Suprapubic skin (tissue), 4 donors: Measurements from ENCODE around the gene HDC. TPM values are rescaled to one million over a fixed set of nuclear protein-coding genes. Genes with fewer than 3 reads are reported as not detected.

Source experiments
- DNase-seq, 2 donors: peaks; one replicate each; pipeline ENCODE4 v3.0.0-alpha.2; 2019; ENCODE audit warnings: low spot score in 2 of 2
- H3K27ac ChIP-seq: fragments of 200-600 bp; sonication (generic); one replicate; pipeline ENCODE4 v1.5.1; 2019
- H3K27me3 ChIP-seq: fragments of 200-600 bp; sonication (generic); one replicate; pipeline ENCODE4 v1.5.1; 2019
- H3K36me3 ChIP-seq: fragments of 200-600 bp; sonication (generic); one replicate; pipeline ENCODE4 v1.5.1; 2019
- H3K4me1 ChIP-seq: fragments of 200-600 bp; sonication (generic); one replicate; pipeline ENCODE4 v1.5.1; 2019
- H3K4me3 ChIP-seq: fragments of 200-600 bp; sonication (generic); one replicate; pipeline ENCODE4 v1.5.1; 2019; ENCODE audit warnings: mild to moderate bottlenecking
- H3K9me3 ChIP-seq: fragments of 200-600 bp; sonication (generic); one replicate; pipeline ENCODE4 v1.5.1; 2019
- EP300 ChIP-seq: sonication (generic); formaldehyde crosslinking; IDR thresholded peaks from one replicate; pipeline ENCODE4 v1.6.1; 2017; ENCODE audit warnings: antibody characterized with exemption
- POLR2A ChIP-seq, 2 donors: fragments of 450-650 bp; IDR thresholded peaks; one replicate each; pipeline ENCODE4 v1.6.1; 2017; ENCODE audit warnings: antibody characterized with exemption in 2 of 2, mild to moderate bottlenecking in 2 of 2, moderate library complexity in 2 of 2
- POLR2AphosphoS5 ChIP-seq, 3 donors: sonication (generic); formaldehyde crosslinking; IDR thresholded peaks; one replicate each; pipeline ENCODE4 v1.6.1; 2017; ENCODE audit warnings: antibody characterized with exemption in 3 of 3
- WGBS: methylation state at CpG from one replicate; pipeline ENCODE4 v1.1.5; 2018; 5-methylcytosine and 5-hydroxymethylcytosine counted together
- total RNA-seq, 4 donors: library from RNA; depleted of rRNA; stranded (reverse); fragments of >200 nt; gene quantifications; one replicate each; pipeline ENCODE4 v1.1.0, GENCODE V29; 2016
- TF ChIP-seq, protein P1 (sequence below), 2 donors: fragments of 200-600 bp in 1 of 2; fragments of 450-650 bp in 1 of 2; sonication (generic) in 1 of 2; IDR thresholded peaks; one replicate each; pipeline ENCODE4 v1.5.1; 2016 to 2019; ENCODE audit warnings: antibody characterized with exemption in 2 of 2, mild to moderate bottlenecking in 1 of 2, moderate library complexity in 1 of 2

Gene HDC
- total RNA-seq, 4 donors from 2014 or later = 0.36 to 0.81 TPM; not detected in 2

DNA sequence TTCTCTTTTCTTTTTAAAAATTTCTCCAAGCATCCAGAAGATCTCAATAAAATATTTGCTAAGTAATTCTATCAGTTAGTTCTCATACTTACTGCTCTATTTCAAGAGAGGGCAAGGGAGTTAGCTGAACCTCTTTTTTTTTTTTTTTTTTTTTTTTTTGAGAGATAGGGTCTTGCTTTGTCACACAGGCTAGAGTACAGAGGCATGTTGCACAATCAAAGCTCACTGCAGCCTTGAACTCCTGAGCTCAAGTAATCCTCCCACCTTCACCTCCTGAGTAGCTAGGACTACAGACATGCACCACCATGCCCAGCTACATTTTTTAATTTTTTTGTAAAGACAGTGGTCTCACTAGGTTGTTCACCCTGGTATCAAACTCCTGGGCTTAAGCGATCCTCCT lies 21.4 kb downstream of the HDC start:
- no peak for DNase-seq
- H3K36me3 ChIP-seq = no peaks in the 10 kb centered on the region
- no peak overlapping the region for H3K4me3 ChIP-seq
- no peaks in the 10 kb centered on the region for H3K4me1 ChIP-seq
- no peak overlapping the region for H3K27ac ChIP-seq
- no peaks in the 10 kb centered on the region for H3K9me3 ChIP-seq
- TF ChIP-seq, protein P1, sequence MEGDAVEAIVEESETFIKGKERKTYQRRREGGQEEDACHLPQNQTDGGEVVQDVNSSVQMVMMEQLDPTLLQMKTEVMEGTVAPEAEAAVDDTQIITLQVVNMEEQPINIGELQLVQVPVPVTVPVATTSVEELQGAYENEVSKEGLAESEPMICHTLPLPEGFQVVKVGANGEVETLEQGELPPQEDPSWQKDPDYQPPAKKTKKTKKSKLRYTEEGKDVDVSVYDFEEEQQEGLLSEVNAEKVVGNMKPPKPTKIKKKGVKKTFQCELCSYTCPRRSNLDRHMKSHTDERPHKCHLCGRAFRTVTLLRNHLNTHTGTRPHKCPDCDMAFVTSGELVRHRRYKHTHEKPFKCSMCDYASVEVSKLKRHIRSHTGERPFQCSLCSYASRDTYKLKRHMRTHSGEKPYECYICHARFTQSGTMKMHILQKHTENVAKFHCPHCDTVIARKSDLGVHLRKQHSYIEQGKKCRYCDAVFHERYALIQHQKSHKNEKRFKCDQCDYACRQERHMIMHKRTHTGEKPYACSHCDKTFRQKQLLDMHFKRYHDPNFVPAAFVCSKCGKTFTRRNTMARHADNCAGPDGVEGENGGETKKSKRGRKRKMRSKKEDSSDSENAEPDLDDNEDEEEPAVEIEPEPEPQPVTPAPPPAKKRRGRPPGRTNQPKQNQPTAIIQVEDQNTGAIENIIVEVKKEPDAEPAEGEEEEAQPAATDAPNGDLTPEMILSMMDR (IDR thresholded peaks at IDR 0.05) = no peak
- TF ChIP-seq EP300 (no peak), POLR2AphosphoS5 (IDR thresholded peaks at IDR 0.05) (no peak), POLR2A (IDR thresholded peaks at IDR 0.05) (no peak)
- WGBS = 100% methylated on average over 1 of the region's 1 CpG
- no peaks in the 10 kb centered on the region for H3K27me3 ChIP-seq

DNA sequence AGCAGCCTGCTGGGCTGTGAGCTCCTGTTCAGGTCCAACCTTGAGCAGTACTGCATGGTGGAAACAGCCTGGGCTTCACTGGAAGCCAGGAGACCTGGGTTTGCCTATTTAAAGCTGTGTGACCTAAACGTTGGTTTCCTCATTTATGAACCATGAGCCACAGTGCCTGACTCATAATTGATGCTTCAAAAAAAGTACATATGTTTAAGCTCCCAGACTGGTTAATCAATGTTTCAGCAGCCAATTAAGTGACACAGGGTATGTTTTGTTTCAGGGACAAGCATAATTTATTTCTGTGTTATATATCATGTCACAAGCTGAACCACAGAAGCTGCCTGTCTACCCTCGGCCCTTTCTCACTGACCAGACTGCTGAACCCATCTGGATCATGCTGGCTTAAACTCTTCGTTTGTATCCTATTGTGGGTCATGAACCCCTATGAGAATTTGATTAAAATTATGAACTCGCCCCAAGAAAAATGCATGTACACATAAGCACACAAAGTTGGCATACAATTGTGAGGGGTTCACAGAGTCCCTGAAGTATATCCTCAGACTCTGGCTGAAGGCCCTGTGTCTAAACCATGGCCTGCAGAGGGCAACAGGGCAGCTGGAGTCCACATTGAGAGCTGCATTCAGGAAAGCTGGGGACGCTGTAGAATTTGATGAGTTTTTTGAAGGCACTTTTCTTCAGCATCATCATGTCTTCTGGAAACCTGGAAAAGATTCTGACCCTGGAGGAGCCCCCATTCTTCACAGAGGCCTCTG lies 23.7 kb downstream of the HDC start:
- Histone ChIP-seq H3K4me1 (no peaks in the 10 kb centered on the region), H3K36me3 (no peaks in the 10 kb centered on the region), H3K27me3 (no peaks in the 10 kb centered on the region), H3K4me3 (no peak overlapping the region), H3K27ac (no peak overlapping the region), H3K9me3 (no peaks in the 10 kb centered on the region)
- DNase-seq = no peak
- WGBS = 75% methylated on average over 5 of the region's 5 CpGs
- TF ChIP-seq EP300 (no peak), POLR2A (IDR thresholded peaks at IDR 0.05) (no peak), POLR2AphosphoS5 (IDR thresholded peaks at IDR 0.05) (no peak)
- TF ChIP-seq, protein P1 (IDR thresholded peaks at IDR 0.05) = no peak

DNA sequence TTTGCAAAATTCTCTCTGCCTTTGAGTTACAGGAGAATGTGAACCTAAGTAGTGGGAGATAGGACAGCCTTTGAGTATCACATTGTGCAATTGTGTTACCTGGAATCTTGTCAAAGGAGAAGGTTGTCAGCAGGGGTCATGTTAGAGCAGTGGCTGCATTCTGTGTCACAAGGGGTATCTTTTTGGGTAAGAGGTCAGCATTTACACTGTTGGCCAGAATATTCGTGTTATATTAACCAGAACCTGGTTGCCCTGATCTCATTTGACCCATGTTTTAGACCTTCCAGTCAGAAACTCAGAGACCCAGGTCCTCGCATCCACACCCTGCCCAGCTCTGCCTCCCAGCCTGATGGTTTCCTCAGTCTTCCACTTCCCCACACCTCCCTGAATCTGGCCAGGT lies 27.3 kb downstream of the HDC start:
- no peak overlapping the region for H3K4me3 ChIP-seq

DNA sequence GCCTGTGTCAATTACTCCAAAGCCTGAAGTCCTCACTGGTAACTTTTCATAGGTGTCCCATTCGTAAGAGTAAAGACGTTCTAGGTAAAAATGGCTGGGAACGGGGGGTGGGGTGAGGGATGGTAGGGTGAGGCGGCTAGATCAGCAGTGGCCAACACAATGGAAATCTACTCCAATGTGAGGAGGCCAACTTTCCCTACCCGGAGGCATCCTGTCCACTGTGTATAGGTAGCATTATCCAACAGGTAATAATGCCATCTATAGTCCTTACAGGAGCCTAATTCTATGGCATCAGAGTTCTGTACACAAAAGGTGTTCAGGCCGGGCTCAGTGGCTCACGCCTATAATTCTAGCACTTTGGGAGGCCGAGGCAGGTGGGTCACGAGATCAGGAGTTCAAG lies 29.1 kb downstream of the HDC start:
- Histone ChIP-seq H3K4me3 (no peak overlapping the region), H3K4me1 (no peaks in the 10 kb centered on the region), H3K36me3 (no peaks in the 10 kb centered on the region), H3K9me3 (no peaks in the 10 kb centered on the region), H3K27ac (no peak overlapping the region), H3K27me3 (no peaks in the 10 kb centered on the region)
- TF ChIP-seq POLR2AphosphoS5 (IDR thresholded peaks at IDR 0.05) = no peak
- TF ChIP-seq POLR2A (IDR thresholded peaks at IDR 0.05) = no peak
- TF ChIP-seq, protein P1 (IDR thresholded peaks at IDR 0.05) = no peak
- TF ChIP-seq EP300 = no peak
- no peak for DNase-seq
- 91% methylated on average over 8 of the region's 9 CpGs for WGBS

More for the DNA sequence above, 27.3 kb downstream of the HDC start:
- Histone ChIP-seq H3K27ac (no peak overlapping the region), H3K36me3 (no peaks in the 10 kb centered on the region), H3K9me3 (no peaks in the 10 kb centered on the region), H3K4me1 (no peaks in the 10 kb centered on the region), H3K27me3 (no peaks in the 10 kb centered on the region)
- no peak for TF ChIP-seq EP300
- 93% methylated on average over 2 of the region's 2 CpGs for WGBS
- DNase-seq = no peak

DNA sequence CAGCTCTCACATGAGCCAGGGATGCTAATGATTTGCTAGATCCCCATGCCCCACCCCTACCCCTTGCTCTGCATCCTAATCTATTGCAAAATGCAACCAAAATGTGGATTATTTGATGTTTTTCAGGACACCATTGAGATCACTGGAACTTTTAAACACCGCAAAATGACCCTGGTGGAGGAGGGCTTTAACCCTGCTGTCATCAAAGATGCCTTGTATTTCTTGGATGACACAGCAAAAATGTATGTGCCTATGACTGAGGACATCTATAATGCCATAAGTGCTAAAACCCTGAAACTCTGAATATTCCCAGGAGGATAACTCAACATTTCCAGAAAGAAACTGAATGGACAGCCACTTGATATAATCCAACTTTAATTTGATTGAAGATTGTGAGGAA lies 29.7 kb downstream of the HDC start:
- Histone ChIP-seq H3K36me3 (no peaks in the 10 kb centered on the region), H3K4me3 (no peak overlapping the region), H3K4me1 (no peaks in the 10 kb centered on the region), H3K27me3 (no peaks in the 10 kb centered on the region), H3K27ac (no peak overlapping the region), H3K9me3 (no peaks in the 10 kb centered on the region)
- WGBS = 90% methylated on average over 1 of the region's 1 CpG
- no peak for DNase-seq
- no peak for TF ChIP-seq POLR2AphosphoS5 (IDR thresholded peaks at IDR 0.05)
- no peak for TF ChIP-seq POLR2A (IDR thresholded peaks at IDR 0.05)
- TF ChIP-seq, protein P1 (IDR thresholded peaks at IDR 0.05) = no peak
- no peak for TF ChIP-seq EP300
